SHP77 treated with DMSO at 0.1 percent for 48 hours (cell line): ENCODE measurements around the gene EIF2S3B.
"Not testable (repeated sequence)": the region's sequence is repeated elsewhere in the genome, so short reads cannot be mapped to it uniquely, and the experiment has no call there.

Experiments used
- DNase-seq: peaks from one replicate; lab custom pipeline; 2025; lab: John Stamatoyannopoulos, UW

The EIF2S3B gene

GRCh38 chr12:10505620-10506019 is at the start of gene EIF2S3B:
EIF2S3B (plus strand) TSS chr12:10505890; CDS start chr12:10505903, 13 bp downstream.
- DNase-seq: no peak

DNA sequence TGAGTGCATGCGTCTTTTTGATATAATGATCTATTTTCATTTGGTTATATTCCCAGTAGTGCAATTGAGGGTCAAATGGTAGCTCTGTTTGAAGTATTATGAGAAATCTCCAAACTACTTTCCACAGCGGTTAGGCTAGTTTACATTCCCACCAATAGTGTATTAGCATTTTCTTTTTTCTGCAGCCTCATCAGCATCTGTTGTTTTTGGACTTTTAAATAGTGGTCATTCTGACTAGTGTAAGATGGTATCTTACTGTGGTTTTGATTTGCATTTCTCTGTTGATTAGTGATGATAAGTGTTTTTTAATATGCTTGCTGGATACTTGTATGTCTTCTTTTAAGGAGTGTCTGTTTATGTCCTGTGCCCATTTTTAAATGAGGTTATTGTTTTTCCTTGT is 48.8 kb upstream of the EIF2S3B start:
- no peak for DNase-seq

GRCh38 chr12:10457760-10458159 is 47.9 kb upstream of the EIF2S3B start:
- DNase-seq: no peak

GRCh38 chr12:10466311-10466710 is 39.4 kb upstream of the EIF2S3B start:
- DNase-seq: no peak

- DNase-seq: no peak
Observed at GRCh38 chr12:10469701-10470100, 36.0 kb upstream of the EIF2S3B start.

DNA sequence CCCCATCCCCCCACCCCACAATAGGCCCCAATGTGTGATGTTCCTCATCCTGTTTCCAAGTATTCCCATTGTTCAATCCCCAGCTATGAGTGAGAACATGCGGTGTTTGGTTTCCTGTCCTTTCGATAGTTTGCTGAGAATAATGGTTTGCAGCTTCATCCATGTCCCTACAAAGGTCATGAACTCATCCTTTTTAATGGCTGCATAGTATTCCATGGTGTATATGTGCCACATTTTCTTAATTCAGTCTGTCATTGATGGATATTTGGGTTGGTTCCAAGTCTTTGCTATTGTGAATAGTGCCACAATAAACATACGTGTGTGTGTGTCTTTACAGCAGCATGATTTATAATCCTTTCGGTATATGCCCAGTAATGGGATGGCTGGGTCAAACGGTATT is 32.9 kb upstream of the EIF2S3B start:
- DNase-seq: not testable (repeated sequence)

- not testable (repeated sequence) for DNase-seq
Observed at GRCh38 chr12:10481901-10482300, 23.8 kb upstream of the EIF2S3B start.

- DNase-seq: not testable (repeated sequence)
Observed at GRCh38 chr12:10487328-10487727, 18.4 kb upstream of the EIF2S3B start.

DNA sequence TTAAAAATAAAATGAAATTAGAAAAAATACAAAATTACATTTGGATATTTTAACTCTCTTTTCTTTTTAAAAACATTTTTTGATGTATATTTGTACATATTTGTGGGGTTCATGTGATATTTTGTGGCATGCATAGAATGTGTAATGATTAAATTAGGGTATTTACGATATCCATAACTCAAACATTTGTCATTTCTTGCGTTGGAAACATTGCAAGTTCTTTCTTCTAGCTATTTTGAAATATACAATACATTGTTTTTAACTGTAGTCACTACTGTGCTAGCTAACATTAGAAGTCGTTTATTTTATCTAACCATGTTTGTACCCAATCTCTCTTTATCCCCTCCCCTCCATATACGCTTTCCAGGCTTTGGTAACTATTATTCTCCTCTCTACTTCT is 13.9 kb upstream of the EIF2S3B start:
- no peak for DNase-seq

- no peak for DNase-seq
Observed at GRCh38 chr12:10497602-10498001, 8.1 kb upstream of the EIF2S3B start.

- DNase-seq: no peak
Observed at GRCh38 chr12:10498042-10498441, 7.6 kb upstream of the EIF2S3B start.

DNA sequence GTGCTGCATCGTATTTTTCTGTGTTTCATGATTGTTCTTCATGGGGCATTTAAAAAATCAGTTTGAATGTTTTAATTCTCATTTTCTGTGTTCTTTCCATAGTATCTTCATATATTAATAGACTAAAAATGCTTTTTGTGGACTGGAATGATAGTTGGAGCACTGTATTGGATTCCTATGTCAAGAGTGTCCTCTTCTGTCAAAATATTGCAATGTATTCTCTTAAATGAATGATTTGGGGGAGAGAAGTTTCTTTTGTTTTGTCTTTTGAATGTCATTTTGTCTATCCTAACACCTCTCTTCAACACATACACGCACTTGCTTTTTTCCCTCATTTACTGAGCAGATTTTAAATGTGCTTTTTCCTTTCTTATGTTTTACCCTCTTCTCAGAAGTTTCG is 4.7 kb upstream of the EIF2S3B start:
- no peak for DNase-seq

DNA sequence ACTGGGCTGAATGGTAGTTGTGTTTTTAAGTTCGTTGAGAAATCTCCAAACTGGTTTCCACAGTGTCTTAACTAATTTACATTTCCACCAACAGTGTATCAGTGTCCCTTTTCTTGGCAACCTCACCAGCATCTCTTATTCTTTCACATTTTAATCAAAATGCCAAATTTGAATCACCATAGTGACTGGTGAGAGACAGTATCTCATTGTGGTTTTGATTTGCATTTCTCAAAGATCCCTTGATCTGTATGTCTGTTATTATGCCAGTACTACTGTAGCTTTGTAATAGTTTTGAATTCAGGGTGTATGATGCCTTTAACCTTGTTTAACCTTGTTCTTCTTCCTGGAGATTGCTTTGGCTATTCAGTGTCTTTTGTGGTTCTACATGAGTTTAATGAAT is 2.2 kb upstream of the EIF2S3B start:
- no peak for DNase-seq

GRCh38 chr12:10511756-10512355 is 6.2 kb downstream of the EIF2S3B start:
- DNase-seq: no peak

DNA sequence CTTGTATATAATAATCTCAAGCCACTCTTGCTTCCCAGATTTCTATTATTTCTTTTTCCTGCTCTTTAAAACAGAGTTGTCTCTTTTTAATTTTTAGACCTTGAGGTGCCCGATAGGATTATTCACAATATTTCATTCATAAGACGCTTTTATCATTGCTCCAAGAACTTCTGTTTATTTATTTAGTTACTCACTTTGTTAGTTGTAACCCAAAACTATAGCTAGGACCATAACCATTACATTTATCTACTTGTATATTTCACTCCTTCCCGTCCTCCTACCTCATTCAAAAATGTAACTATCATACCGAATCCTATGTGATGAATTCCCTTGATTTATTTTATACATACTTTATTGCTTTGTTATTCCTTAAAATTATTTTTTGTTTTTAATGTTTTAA is 7.1 kb downstream of the EIF2S3B start:
- DNase-seq: no peak

GRCh38 chr12:10521555-10521954 is 15.9 kb downstream of the EIF2S3B start:
- DNase-seq: no peak

- DNase-seq: no peak
Observed at GRCh38 chr12:10528174-10528953, 22.7 kb downstream of the EIF2S3B start.

GRCh38 chr12:10529603-10530002 is 23.9 kb downstream of the EIF2S3B start:
- no peak for DNase-seq

DNA sequence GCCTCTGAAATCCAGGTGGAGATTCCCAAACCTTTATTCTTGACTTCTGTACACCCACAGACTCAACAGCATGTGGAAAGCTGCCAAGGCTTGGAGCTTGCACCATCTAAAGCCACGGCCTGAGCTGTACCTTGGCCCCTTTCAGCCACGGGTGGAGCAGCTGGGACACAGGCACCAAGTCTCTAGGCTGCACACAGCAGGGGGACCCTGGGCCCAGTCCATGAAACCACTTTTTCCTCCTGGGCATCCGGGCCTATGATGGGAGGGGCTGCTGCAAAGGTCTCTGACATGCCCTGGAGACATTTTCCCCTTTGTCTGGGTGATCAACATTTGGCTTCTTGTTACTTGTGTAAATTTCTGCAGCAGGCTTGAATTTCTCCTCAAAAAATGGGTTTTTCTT is 32.0 kb downstream of the EIF2S3B start:
- no peak for DNase-seq

DNA sequence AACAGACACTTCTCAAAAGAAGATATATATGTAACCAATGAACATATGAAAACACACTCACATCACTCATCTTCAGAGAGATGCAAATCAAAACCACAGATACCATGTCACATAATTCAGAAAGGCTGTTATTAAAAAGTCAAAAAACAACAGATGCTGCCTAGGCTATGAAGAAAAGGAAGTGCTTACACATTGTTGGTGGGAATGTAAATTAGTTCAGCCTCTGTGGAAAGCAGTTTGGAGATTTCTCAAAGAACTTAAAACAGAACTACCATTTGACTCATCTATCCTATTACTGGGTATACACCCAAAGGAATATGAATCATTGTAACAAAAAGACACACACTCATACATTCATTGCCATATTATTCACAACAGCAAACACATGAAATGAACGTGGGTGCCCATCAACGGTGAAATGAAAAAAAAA is 35.1 kb downstream of the EIF2S3B start:
- no peak for DNase-seq

GRCh38 chr12:10543499-10543898 is 37.8 kb downstream of the EIF2S3B start:
- DNase-seq: no peak

- DNase-seq: no peak
Observed at GRCh38 chr12:10551375-10551774, 45.7 kb downstream of the EIF2S3B start.

DNA sequence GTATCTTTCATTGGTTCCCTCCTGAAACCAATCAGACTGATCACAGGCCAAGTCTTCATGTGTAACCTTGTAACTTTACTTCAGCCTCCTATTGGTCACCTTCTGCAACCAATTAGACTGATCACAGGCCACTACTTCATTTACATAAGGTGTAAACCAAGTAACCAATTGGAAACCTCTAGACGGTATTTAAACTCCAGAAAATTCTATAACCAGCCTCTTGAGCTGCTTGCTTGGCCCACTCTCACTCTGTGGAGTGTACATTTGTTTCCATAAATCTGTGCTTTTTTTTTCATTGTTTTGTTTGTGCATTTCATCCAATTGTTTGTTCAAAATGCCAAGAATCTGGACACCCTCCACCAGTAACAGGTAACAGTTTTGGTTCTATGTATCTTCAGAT is 47.5 kb downstream of the EIF2S3B start:
- no peak for DNase-seq
